Endodermal cell (in vitro differentiated cells): ENCODE data around the gene ADAMTS2. TPM values are rescaled to one million over a fixed set of nuclear protein-coding genes. Genes with fewer than 3 reads are reported as not detected.

Experiments
- DNase-seq: peaks from one replicate; pipeline ENCODE4 v3.0.0-alpha.2; 2017
- H3K27ac ChIP-seq: 2 replicates; pipeline ENCODE4 v1.5.1; 2013; ENCODE audit warnings: mild to moderate bottlenecking, low read depth, low read length, moderate library complexity
- H3K27me3 ChIP-seq: 2 replicates; pipeline ENCODE4 v1.6.1; 2013; ENCODE audit warnings: mild to moderate bottlenecking, low read length, moderate library complexity; ENCODE audit not compliant: insufficient read depth, control insufficient read depth, poor library complexity, severe bottlenecking
- H3K36me3 ChIP-seq: 2 replicates; pipeline ENCODE4 v1.7.0; 2013; ENCODE audit warnings: mild to moderate bottlenecking, low read length, moderate library complexity; ENCODE audit not compliant: control insufficient read depth, insufficient read depth
- H3K4me1 ChIP-seq: one replicate; pipeline ENCODE4 v1.7.0; 2013; ENCODE audit warnings: low read length; ENCODE audit not compliant: control insufficient read depth, insufficient read depth
- H3K4me3 ChIP-seq: 2 replicates; pipeline ENCODE4 v1.5.1; 2013; ENCODE audit warnings: mild to moderate bottlenecking, low read length, moderate library complexity
- H3K9ac ChIP-seq: 2 replicates; pipeline ENCODE4 v1.6.1; 2013; ENCODE audit warnings: mild to moderate bottlenecking, low read length, moderate library complexity; ENCODE audit not compliant: poor library complexity, severe bottlenecking; ENCODE audit errors: extremely low read depth
- H3K9me3 ChIP-seq: 2 replicates; pipeline ENCODE4 v1.6.1; 2013; ENCODE audit warnings: mild to moderate bottlenecking, low read length, moderate library complexity; ENCODE audit not compliant: control insufficient read depth
- H3K27ac Mint-ChIP-seq: 2 replicates; pipeline ENCODE4 v1.8.0; 2020; ENCODE audit warnings: mixed read lengths
- H3K27me3 Mint-ChIP-seq: 2 replicates; pipeline ENCODE4 v1.8.0; 2021; ENCODE audit warnings: mild to moderate bottlenecking, mixed read lengths; ENCODE audit not compliant: insufficient read depth
- H3K36me3 Mint-ChIP-seq: 2 replicates; pipeline ENCODE4 v1.8.0; 2020; ENCODE audit warnings: low read depth, mixed read lengths
- H3K4me1 Mint-ChIP-seq: 2 replicates; pipeline ENCODE4 v1.8.0; 2020; ENCODE audit warnings: mixed read lengths
- H3K4me3 Mint-ChIP-seq: 2 replicates; pipeline ENCODE4 v1.8.0; 2020; ENCODE audit warnings: mild to moderate bottlenecking, moderate library complexity, mixed read lengths
- H3K9me3 Mint-ChIP-seq: 2 replicates; pipeline ENCODE4 v1.8.0; 2020; ENCODE audit warnings: mild to moderate bottlenecking, mixed read lengths
- CTCF ChIP-seq: fragments of 200-600 bp; sonication (generic); conservative IDR thresholded peaks from 2 replicates; pipeline ENCODE4 v1.5.0; 2021; ENCODE audit warnings: antibody characterized with exemption, mild to moderate bottlenecking
- WGBS, 2 experiments: methylation state at CpG; one replicate each; pipeline versions ENCODE4 v1.1.5 to v1.1.7; 2013; ENCODE audit warnings: missing lambda C conversion rate in 2 of 2, mixed read lengths in 1 of 2; ENCODE audit not compliant: insufficient coverage in 1 of 2, insufficient read length in 1 of 2; 5-methylcytosine and 5-hydroxymethylcytosine counted together
- total RNA-seq, 2 donors: library from RNA; stranded (reverse); fragmentation: NEBNext Ultra II Directional in 1 of 2; extraction: Animal tissue kit (Norgen Biotek cat#: 25700) in 1 of 2; gene quantifications; 2 replicates in 1 of 2; 3 replicates in 1 of 2; pipeline ENCODE4 v1.2.1, GENCODE V29; 2021

The ADAMTS2 gene
- total RNA-seq, 2 donors from 2014 or later, result 1.2 to 2.6 TPM

- Mint-ChIP-seq H3K27me3 (peaks cover 3% of the 10 kb centered on the region), H3K36me3 (no peaks in the 10 kb centered on the region), H3K27ac (no peak overlapping the region), H3K9me3 (no peaks in the 10 kb centered on the region), H3K4me1 (peaks cover 6% of the 10 kb centered on the region), H3K4me3 (no peak overlapping the region)
- WGBS, 2 experiments, result 90 to 95% methylated on average over 11 to 13 of the region's 13 CpGs
- no peak for DNase-seq
- no peaks in the 10 kb centered on the region for H3K4me1 ChIP-seq
- H3K9me3 ChIP-seq, result no peaks in the 10 kb centered on the region
- no peak overlapping the region for H3K9ac ChIP-seq
- no peak overlapping the region for H3K27ac ChIP-seq
- no peak overlapping the region for H3K4me3 ChIP-seq
- no peaks in the 10 kb centered on the region for H3K27me3 ChIP-seq
- H3K36me3 ChIP-seq, result no peaks in the 10 kb centered on the region
- TF ChIP-seq CTCF, result no peak
Observed at GRCh38 chr5:179289756-179290385, 55.4 kb downstream of the ADAMTS2 start.

DNA sequence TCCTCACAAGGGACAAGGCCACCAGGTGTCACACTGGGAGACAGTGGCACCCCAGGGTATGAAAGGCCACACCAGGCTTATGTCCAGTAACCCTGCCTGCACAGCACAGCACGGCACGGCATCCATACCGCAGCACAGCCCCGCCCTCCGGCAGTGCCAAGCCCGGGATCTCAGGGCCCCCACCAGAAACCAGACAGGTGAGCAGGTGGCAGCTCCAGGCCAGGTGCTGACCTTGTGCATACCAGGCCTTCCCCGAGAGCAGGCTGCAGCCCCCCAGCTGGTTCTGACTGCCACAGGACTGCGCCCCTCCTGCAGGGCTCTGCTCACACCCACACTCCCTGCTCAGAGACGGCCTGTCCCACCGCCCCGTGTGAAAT, 56.5 kb downstream of the ADAMTS2 start:
- Mint-ChIP-seq H3K27ac (no peak overlapping the region), H3K4me1 (peaks cover 6% of the 10 kb centered on the region), H3K36me3 (no peaks in the 10 kb centered on the region), H3K4me3 (no peak overlapping the region), H3K9me3 (no peaks in the 10 kb centered on the region), H3K27me3 (peaks cover 3% of the 10 kb centered on the region)
- 93 to 96% methylated on average over 6 to 11 of the region's 11 CpGs for WGBS, 2 experiments
- Histone ChIP-seq H3K36me3 (no peaks in the 10 kb centered on the region), H3K4me1 (no peaks in the 10 kb centered on the region), H3K9me3 (no peaks in the 10 kb centered on the region), H3K4me3 (no peak overlapping the region), H3K9ac (no peak overlapping the region), H3K27ac (no peak overlapping the region), H3K27me3 (no peaks in the 10 kb centered on the region)
- DNase-seq, result no peak
- TF ChIP-seq CTCF, result no peak

DNA sequence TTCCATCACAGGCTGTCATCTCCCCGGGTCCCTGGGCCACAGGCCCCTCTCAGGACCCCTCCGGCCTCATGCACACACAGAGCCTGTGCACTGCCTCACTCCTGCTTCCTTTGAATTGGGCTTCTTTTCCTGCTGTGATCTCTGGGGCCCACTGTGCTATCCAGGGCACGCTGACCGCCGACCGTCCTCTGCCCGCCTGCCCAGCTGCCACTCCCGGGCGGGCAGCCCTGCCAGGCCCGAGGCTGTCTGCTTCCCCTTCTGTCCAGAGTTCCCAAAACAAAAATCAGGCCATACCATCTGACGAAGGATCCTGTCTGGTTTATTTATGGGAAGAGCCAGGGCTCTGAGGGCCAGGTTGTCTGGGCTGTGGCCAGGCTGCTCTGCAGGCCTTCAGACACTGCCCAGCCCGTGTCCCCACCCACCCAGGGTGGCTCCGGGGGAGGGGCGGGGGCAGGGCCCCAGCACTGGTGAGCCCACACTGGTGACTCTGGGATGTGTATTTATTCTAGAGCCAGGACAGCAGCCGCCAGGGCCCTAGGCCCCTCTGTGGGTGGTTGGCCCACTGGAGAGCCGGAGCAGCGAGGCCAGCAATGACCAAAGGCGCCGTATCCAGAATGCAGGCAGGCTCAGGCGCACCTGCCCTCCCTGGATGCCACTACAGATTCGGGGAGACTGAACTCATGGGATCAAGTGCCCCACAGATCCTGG, 57.0 kb downstream of the ADAMTS2 start:
- Mint-ChIP-seq H3K36me3 (no peaks in the 10 kb centered on the region), H3K9me3 (no peaks in the 10 kb centered on the region), H3K4me1 (peaks cover 5% of the 10 kb centered on the region), H3K4me3 (no peak overlapping the region), H3K27ac (no peak overlapping the region), H3K27me3 (peaks cover 3% of the 10 kb centered on the region)
- Histone ChIP-seq H3K4me1 (no peaks in the 10 kb centered on the region), H3K36me3 (no peaks in the 10 kb centered on the region), H3K27me3 (no peaks in the 10 kb centered on the region), H3K9me3 (no peaks in the 10 kb centered on the region), H3K4me3 (no peak overlapping the region), H3K27ac (no peak overlapping the region), H3K9ac (no peak overlapping the region)
- DNase-seq, result no peak
- WGBS, 2 experiments, result 92 to 98% methylated on average over 16 to 21 of the region's 21 CpGs
- TF ChIP-seq CTCF, result no peak
